BJ (cell line): ENCODE data around the gene PPIF. TPM values are rescaled to one million over a fixed set of nuclear protein-coding genes. Genes with fewer than 3 reads are reported as not detected.

Experiments
- CTCF ChIA-PET: fragments of 350-600 bp; formaldehyde crosslinking; extraction: SDS; loops from one replicate; lab custom pipeline; 2021; ENCODE audit warnings: antibody characterized with exemption, inconsistent platforms; lab: Yijun Ruan, JAX
- POLR2A ChIA-PET: fragments of 300-600 bp; sonication (Branson Sonifier 250); formaldehyde crosslinking; extraction: SDS; loops from one replicate; lab custom pipeline; 2021; ENCODE audit warnings: antibody characterized with exemption; lab: Charles Lee
- DNase-seq: peaks from one replicate; pipeline ENCODE4 v3.0.0-alpha.2; 2011; ENCODE audit warnings: low read depth
- H3K27me3 ChIP-seq: 2 replicates; pipeline ENCODE4 v1.6.0; 2011; ENCODE audit warnings: low read length; ENCODE audit not compliant: control insufficient read depth, insufficient read depth
- H3K36me3 ChIP-seq: 2 replicates; pipeline ENCODE4 v1.5.1; 2011; ENCODE audit warnings: low read length; ENCODE audit not compliant: control insufficient read depth, insufficient read depth
- H3K4me3 ChIP-seq: 2 replicates; pipeline ENCODE4 v1.5.1; 2011; ENCODE audit warnings: low read depth, mild to moderate bottlenecking, control low read depth, low read length
- polyA plus RNA-seq: library from polyadenylated mRNA; depleted of rRNA; stranded (reverse); fragments of >200 nt; gene quantifications from 2 replicates; pipeline ENCODE4 v1.2.3, GENCODE V29; 2011
- TF ChIP-seq, protein P1 (sequence below): IDR thresholded peaks from 2 replicates; pipeline ENCODE4 v1.5.1; 2011; ENCODE audit warnings: low read depth, mild to moderate bottlenecking, control low read depth, inconsistent platforms, low read length, moderate library complexity; ENCODE audit not compliant: insufficient read depth

Gene PPIF
- polyA plus RNA-seq, 1 experiment, result 73.9 TPM

DNA sequence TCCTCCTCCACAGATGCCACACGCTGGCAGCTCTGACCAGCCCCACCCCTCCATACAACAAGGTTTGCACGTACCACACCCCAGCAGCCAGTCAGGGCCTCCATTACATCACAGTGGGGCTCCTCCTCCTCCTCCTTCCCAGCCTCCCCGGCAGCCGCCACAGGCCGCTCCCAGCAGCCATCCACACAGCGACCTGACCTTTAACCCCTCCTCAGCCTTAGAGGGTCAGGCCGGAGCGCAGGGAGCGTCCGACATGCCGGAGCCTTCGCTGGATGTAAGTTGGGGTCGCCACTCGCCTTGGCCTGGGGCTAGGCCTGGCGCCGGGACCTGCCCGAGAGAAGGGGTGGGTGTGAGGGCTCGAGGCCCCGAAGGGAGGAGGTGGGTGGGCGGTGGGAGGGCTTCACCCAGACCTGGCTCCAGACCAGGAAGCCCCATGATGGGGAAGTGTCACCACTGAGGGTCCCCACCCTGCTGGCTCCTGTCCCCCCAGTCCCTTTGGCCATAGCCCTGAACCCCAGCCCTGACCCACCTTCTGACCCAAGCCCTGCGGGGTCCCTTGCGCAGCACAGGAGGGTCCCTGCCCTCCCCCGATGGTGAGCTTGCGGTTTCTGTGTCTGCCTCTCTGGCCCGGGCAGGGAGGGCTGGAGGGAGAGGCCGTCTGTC is 36.2 kb upstream of the PPIF start:
- CTCF ChIA-PET, result interaction anchor here (1.6 kb wide), 1 partner anchor 10 kb away, joined by 3 read pairs; no protein-coding TSS in a partner anchor
- POLR2A ChIA-PET, result no interaction called here
- DNase-seq, result no peak

DNA sequence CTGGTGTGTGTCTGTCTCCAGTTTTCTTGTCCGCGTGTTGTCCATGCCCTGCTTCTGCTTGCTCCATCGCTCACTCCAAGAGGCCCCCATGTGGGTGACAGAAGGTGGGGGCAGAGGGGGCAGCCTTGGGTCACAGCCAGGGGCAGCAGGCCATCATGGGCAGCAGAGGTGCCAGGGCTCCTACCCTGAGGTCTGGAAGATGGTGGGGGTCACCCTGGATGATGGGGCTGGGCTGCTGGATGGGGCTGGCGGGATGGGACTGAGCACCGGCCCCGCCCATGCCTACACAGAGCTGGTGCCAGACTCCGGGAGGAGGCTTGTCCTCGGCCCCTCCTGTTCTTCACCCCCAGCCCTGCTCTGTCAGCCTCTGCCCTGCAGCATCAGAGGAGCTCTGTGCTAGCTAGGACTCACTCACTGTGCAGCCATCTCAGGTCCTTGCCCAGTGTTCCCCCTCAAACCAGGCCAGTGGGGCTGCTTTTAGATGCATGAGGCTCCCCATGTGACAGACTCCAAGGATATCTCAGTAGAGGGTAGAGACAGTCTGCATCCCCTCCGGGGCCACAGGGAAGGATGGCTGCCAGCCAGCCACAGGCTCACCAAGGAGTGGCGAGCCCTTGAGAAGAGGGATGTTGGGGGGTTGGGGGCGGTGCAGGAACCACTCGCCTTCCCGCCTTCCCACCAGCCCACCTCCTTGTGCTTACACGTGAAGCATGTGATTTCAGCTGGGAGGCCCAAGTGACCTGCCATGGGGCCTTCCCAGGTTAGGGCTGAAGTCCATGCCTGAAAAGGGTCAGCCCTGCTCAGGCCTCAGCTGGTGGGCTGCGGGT is 35.5 kb upstream of the PPIF start:
- TF ChIP-seq, protein P1, sequence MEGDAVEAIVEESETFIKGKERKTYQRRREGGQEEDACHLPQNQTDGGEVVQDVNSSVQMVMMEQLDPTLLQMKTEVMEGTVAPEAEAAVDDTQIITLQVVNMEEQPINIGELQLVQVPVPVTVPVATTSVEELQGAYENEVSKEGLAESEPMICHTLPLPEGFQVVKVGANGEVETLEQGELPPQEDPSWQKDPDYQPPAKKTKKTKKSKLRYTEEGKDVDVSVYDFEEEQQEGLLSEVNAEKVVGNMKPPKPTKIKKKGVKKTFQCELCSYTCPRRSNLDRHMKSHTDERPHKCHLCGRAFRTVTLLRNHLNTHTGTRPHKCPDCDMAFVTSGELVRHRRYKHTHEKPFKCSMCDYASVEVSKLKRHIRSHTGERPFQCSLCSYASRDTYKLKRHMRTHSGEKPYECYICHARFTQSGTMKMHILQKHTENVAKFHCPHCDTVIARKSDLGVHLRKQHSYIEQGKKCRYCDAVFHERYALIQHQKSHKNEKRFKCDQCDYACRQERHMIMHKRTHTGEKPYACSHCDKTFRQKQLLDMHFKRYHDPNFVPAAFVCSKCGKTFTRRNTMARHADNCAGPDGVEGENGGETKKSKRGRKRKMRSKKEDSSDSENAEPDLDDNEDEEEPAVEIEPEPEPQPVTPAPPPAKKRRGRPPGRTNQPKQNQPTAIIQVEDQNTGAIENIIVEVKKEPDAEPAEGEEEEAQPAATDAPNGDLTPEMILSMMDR, result no peak
- Histone ChIP-seq H3K4me3 (no peak overlapping the region), H3K36me3 (peaks cover 53% of the 10 kb centered on the region), H3K27me3 (no peaks in the 10 kb centered on the region)
- no peak for DNase-seq
- ChIA-PET POLR2A (no interaction called here), CTCF (interaction anchor here (1.6 kb wide), 1 partner anchor 11 kb away, joined by 3 read pairs; no protein-coding TSS in a partner anchor)

More for the DNA sequence above, 36.2 kb upstream of the PPIF start:
- no peaks in the 10 kb centered on the region for H3K27me3 ChIP-seq
- peaks cover 59% of the 10 kb centered on the region for H3K36me3 ChIP-seq
- TF ChIP-seq, protein P1, result no peak
- H3K4me3 ChIP-seq, result no peak overlapping the region

DNA sequence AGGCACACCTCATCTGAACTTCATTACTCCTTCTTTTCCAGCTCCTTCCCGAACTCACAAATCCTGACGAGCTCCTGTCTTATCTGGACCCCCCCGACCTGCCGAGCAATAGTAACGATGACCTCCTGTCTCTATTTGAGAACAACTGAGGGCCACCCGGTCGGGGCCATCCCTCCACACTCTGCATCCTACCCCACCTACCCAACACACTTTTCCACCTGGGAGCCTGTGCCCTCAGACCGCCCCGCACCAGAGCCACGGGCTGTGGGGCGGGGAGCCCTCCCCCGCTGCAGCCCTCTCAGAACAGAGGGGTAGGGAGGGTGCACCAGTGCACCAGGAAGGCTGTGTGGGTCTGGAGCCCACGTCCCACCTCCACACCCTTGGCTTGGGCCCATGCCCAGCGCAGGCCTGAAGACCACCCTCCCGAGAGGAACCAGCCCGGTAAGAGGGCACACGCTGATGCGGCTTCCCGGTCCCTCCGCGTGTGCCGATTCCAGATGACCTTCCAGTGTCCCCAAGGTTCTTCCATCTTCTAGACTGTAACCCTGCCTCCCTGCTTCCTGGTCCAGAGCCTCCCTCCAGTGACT is 34.6 kb upstream of the PPIF start:
- no peak for DNase-seq
- TF ChIP-seq, protein P1, result no peak

DNA sequence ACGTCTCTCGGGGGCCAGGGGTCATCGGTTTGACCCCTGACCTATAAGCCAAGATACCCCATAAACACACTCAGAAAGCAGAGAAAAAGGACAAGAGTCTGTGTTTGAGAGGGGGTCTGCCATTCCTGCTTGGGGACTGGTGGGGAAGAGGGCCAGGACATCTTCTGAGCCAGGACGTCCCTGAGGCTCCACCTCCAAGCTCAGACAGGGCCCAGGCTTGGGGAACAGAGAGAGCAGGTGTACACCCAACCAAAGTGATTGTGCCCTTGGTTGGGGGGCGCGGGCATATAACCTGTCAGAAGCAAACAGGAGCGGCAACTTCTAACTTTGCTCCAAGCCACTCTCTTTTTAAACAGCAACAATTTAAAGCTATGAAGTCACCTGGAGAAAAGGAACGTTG is 33.9 kb upstream of the PPIF start:
- no peaks in the 10 kb centered on the region for H3K27me3 ChIP-seq
- TF ChIP-seq, protein P1, result no peak
- DNase-seq, result no peak
- no peak overlapping the region for H3K4me3 ChIP-seq
- peaks cover 42% of the 10 kb centered on the region for H3K36me3 ChIP-seq
- ChIA-PET CTCF (no interaction called here), POLR2A (no interaction called here)

More for the DNA sequence above, 34.6 kb upstream of the PPIF start:
- Histone ChIP-seq H3K36me3 (peaks cover 45% of the 10 kb centered on the region), H3K4me3 (no peak overlapping the region), H3K27me3 (no peaks in the 10 kb centered on the region)
- ChIA-PET POLR2A (no interaction called here), CTCF (no interaction called here)

DNA sequence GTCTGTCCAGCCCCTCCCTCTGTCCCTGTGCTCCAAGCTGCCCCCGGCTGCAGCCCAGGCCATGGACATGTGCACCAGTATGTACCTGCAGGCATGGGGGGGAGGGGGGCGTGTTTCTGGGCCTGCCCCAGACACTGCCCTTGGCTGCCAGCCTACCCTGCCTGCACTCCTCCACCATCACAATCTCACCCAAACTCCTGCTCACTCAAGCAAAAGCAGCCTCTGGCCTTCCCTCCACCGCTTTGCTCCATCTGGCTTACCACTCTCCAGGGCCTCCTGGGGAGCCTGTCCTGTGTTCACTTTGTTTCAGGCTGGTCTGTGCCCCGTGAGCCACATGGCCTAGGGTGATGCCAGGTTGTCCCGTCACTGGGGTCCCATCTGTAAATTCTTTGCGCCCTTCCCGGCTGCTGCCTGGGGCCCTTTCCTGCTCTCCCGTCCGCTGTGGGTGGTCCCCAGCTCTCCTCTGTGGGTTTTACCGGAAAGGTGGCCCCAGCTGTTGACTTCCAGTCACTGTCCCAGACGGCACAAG is 33.3 kb upstream of the PPIF start:
- no peaks in the 10 kb centered on the region for H3K27me3 ChIP-seq
- TF ChIP-seq, protein P1, result no peak
- no peak overlapping the region for H3K4me3 ChIP-seq
- CTCF ChIA-PET, result no interaction called here
- POLR2A ChIA-PET, result no interaction called here
- H3K36me3 ChIP-seq, result peaks cover 35% of the 10 kb centered on the region
- no peak for DNase-seq
